ENCODE measurements around the gene TUBB2A.

GRCh38 chr6:3128356-3129108 is 28.8 kb downstream of the TUBB2A start:
- TF ChIP-seq CTCF (IDR thresholded peaks at IDR 0.05) (no peak), POLR2A (IDR thresholded peaks at IDR 0.05) (no peak), POLR2AphosphoS5 (IDR thresholded peaks at IDR 0.05) (no peak)
